Measurements from ENCODE around the gene NFKBIL1.

The NFKBIL1 gene

GRCh38 chr6:31579119-31579505, 31.7 kb downstream of the NFKBIL1 start:
- no peak for TF ChIP-seq CTCF (IDR thresholded peaks at IDR 0.05; ENCODE audit: low read depth, low read length)
- H3K4me3 ChIP-seq (ENCODE audit: low read depth, low read length), result no peak overlapping the region

GRCh38 chr6:31579546-31580437, 32.4 kb downstream of the NFKBIL1 start:
- no peak overlapping the region for H3K4me3 ChIP-seq (ENCODE audit: low read depth, low read length)
- TF ChIP-seq CTCF (IDR thresholded peaks at IDR 0.05; ENCODE audit: low read depth, low read length), result no peak

- TF ChIP-seq CTCF (IDR thresholded peaks at IDR 0.05; ENCODE audit: low read depth, low read length), result no peak
- H3K4me3 ChIP-seq (ENCODE audit: low read depth, low read length), result peak overlapping the region; percentile 79
Observed at GRCh38 chr6:31580438-31580740, 33.0 kb downstream of the NFKBIL1 start.

GRCh38 chr6:31580807-31581433, 33.5 kb downstream of the NFKBIL1 start:
- H3K4me3 ChIP-seq (ENCODE audit: low read depth, low read length), result peak overlapping the region; percentile 79
- TF ChIP-seq CTCF (IDR thresholded peaks at IDR 0.05; ENCODE audit: low read depth, low read length), result peak; percentile 94

GRCh38 chr6:31581434-31582229, 34.2 kb downstream of the NFKBIL1 start:
- no peak for TF ChIP-seq CTCF (IDR thresholded peaks at IDR 0.05; ENCODE audit: low read depth, low read length)
- H3K4me3 ChIP-seq (ENCODE audit: low read depth, low read length), result peak overlapping the region; percentile 79

- H3K4me3 ChIP-seq (ENCODE audit: low read depth, low read length), result peak within 1 kb of the TSS; percentile 79
- TF ChIP-seq CTCF (IDR thresholded peaks at IDR 0.05; ENCODE audit: low read depth, low read length), result no peak
Observed at GRCh38 chr6:31582230-31582643, 34.8 kb downstream of the NFKBIL1 start, which contains the start of gene LTB. TSS of gene LTB (minus strand) at chr6:31582424. CDS start at chr6:31582417, 7 bp downstream.

Measured in WI38 (cell line).